Putamen (tissue), 1 donor: Measurements from ENCODE around the gene KRT23.

Experiments used
- DNase-seq: peaks from one replicate; pipeline ENCODE4 v3.0.0-alpha.2; 2016; ENCODE audit warnings: low spot score

KRT23 gene

DNA sequence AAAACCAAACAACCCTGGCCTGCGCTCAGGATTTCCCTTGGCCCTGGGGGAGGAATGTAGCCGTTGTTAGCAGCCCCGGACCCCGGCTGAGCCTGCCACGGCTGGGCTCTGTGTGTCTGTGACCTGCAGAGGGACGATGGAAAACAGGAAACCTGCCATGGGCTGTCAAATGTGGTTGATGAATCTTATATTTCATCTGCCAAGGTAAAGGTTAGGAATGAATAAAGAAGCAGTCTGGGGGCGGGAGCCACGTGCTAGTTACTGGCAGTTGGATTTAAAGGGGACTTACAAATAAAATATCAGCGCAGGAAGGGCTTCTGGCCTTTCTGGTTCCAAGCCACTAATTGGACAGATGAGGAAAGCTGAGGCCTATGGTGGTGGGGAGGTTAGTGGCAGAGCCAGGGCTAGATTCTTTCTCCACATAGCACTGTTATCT, at the start of gene KRT23:
KRT23 (minus strand) TSS at position 263 of the 436 bp plus-strand sequence. CDS start 1,043 bp downstream, outside the sequence.
- DNase-seq, result no peak

- no peak for DNase-seq
Observed at GRCh38 chr17:40986920-40987319, 49.5 kb upstream of the KRT23 start.

- DNase-seq, result no peak
Observed at GRCh38 chr17:40984226-40984625, 46.8 kb upstream of the KRT23 start, which contains the start of gene KRT40. Gene KRT40 (minus strand): TSS chr17:40984326. CDS start chr17:40984273, 53 bp downstream.

DNA sequence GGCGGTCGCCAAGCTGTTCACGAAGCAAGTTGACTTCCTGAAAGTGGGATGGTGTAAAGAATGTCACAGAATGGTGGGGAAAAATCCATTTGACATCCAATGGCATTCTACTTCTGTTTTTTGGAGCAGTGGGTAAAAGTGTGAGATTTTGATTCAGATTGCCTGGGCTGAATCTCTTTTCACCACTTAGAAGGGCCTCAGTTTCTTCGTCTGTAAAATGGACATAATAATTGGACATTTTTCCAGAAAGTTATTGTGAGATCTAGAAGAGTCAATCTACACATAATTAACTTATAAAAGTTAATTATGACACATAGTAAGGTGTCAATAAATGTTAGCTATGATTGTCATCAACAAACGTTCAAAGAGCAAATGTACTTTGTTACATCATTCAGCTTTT, 43.7 kb upstream of the KRT23 start:
- DNase-seq, result no peak

DNA sequence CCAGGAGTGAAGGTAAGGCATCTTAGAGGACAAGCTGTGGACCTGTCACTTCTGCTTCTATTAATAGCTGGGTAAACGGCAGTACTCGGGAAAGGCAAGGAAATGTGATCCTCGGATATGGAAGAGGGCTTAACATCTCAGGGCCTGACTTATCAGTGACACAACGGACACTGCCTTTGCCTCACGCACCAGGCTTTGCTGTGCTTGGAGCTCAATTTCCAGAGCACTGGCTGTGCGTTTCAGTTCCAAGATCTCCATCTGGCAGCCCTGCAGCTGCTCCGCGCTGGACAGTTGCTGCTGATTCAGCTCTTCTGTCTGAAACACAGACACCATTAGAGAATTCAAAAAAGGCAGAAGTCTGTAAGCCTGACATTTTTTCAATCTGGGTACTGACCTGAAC, 43.1 kb upstream of the KRT23 start:
- DNase-seq, result no peak

GRCh38 chr17:40980117-40980516, 42.7 kb upstream of the KRT23 start:
- no peak for DNase-seq

- DNase-seq, result no peak
Observed at GRCh38 chr17:40978575-40979151, 41.2 kb upstream of the KRT23 start.

GRCh38 chr17:40975516-40975915, 38.1 kb upstream of the KRT23 start:
- DNase-seq, result no peak

DNA sequence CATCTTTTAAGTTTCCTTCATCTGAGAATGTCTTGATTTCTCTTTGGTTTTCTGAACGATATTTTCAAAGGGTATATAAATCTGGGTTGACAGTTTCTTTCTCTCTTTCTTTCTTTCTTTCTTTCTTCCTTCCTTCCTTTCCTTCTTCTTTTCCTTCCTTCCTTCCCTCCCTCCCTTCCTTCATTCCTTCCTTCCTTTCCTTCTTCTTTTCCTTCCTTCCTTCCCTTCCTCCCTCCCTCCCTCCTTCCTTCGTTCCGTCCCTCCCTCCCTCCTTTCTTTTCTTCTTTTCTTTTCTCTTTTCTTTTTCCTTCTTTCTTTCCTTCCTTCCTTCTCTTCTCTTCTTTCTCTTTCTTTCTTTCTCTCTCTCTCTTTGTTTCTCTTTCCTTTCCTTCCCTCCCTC, 36.9 kb upstream of the KRT23 start:
- no peak for DNase-seq

- DNase-seq, result no peak
Observed at GRCh38 chr17:40967582-40967981, 30.1 kb upstream of the KRT23 start.

GRCh38 chr17:40966848-40967247, 29.4 kb upstream of the KRT23 start, which contains the start of gene KRT39:
Gene KRT39 (minus strand): TSS chr17:40966948. CDS start chr17:40966856, 92 bp downstream.
- no peak for DNase-seq

- no peak for DNase-seq
Observed at GRCh38 chr17:40963838-40964237, 26.4 kb upstream of the KRT23 start.

- DNase-seq, result no peak
Observed at GRCh38 chr17:40962059-40962561, 24.7 kb upstream of the KRT23 start.

DNA sequence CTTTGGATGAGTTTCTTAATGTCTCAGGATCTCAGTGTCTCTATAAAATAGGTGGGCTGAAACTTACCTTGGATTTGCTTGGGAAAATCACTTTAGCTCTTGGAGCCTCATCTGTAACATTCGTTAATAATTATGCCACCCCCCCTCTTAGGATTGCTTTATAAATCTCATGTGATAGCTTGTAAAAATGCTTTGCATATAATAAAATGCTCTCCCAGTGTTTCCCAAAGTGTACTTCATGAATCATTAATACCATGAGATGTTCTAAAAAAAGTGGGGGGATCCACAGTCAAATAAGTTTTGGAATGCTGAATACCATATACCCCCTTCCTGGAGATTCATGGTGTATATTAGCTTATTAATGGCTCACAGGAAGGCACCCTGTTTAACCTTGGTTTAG, 24.1 kb upstream of the KRT23 start:
- no peak for DNase-seq

GRCh38 chr17:40960144-40960543, 22.7 kb upstream of the KRT23 start:
- DNase-seq, result no peak

- DNase-seq, result no peak
Observed at GRCh38 chr17:40958086-40958953, 20.9 kb upstream of the KRT23 start.

DNA sequence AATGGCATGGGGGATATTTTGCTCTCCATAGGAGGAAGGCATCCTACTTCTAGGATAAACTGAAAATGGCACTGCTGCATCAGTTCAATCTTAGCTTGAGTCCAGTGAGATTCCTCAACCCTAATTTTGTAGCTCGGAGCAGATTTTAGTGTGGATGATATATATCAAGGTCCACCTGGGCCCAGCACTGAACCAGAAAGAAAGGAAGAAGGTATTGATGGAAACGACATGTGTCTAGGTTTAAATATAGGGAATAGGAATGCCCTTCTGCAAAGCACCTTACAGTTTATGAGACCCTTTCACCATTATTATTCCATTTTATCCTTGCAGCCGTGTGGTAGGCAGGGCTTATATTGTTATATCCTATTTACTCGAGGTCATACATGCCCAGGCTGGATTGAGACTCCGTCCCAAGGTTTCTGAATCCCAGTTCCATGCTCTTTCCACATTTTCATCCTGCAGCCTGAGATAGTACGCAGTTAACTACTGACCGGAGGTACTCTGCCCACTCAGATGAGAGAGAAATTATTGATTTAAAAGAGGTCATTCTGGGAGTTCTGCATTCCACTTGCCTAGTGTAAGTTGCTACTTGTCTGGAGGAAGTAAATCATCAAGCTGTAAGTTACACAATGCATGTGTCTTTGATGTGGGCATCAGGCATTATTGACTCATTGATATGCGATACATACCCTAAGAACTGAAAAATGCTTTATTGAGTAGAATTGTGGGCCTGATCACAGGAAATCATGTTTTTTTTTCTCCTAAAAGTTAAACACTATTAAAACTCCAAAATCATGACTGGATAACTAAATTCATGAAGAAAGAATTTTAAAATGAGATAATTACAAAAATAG, 19.2 kb upstream of the KRT23 start:
- no peak for DNase-seq

GRCh38 chr17:40953881-40954280, 16.4 kb upstream of the KRT23 start:
- DNase-seq, result no peak

- DNase-seq, result no peak
Observed at GRCh38 chr17:40952661-40953060, 15.2 kb upstream of the KRT23 start.

DNA sequence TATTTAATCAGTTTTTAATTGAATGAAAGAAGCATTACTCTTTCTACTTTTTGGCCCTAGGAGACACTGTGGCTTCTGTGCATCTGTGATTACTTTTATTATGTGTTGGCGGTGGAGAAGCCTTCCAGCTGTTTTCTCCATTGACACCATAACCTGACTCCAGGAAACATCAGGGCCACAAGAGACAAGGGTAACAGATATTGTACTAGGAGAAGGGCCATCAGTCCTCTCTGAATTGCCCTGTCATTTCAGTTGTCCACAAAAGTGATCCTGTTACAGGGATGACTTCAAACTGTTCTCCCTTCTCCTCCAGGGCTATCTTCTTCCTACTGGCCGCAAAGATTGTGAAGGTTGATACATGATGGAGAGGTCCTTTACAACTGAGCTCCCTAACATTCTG, 14.7 kb upstream of the KRT23 start:
- no peak for DNase-seq

DNA sequence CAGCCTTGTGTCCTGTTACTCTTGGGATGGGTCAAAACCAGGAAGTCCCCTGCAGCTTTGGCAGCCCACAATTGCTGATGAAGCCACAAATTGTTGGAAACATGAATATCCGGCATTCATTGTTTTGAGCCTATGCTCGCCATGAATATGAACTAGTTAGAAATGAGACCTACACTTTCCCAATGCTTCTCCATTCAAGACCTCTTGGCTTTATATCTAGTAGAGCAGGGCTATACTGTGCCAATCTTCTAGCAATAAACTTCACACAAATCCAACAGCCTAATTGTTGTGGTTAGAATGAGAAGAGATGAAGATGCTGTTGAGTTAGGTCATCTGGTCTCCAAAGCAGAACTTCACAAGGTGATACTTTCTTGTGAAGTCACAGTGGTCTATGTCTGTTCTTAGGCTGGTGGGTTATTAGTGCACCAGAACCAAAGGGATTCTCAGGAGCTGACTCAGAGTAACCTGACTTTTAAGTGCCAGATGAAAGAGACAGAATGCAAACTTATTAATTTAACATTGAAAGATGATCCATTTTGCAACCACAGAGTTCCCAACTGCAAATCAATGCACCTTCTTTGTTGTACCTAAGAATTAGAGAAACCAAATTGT, 13.7 kb upstream of the KRT23 start:
- DNase-seq, result no peak

DNA sequence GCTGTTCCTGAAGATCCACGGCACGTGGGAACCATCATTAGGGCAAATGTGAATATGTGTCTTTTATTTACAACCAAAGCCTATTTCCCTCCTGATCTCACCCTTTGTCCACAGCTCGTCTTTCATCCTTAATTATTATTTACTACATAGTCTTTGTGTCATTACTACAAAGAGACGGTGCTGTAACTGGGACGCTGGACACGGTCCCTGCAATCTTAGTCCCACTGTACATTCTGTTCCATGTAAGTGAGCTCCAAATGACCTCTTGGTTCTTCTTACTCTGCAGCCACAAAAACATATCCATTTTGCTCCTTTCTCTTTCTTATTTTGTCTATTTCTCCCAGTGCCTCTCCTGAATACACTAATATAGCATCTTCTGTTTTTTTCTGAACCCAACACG, 12.7 kb upstream of the KRT23 start:
- DNase-seq, result no peak
